CD4-positive, alpha-beta T cell treated with Interleukin-15 for 4 hours (primary cell): ENCODE results near the gene CENPV.
A peak's percentile ranks its signal among the peaks of the same experiment; 100 is the strongest.
"Not testable (repeated sequence)": the region's sequence is repeated elsewhere in the genome, so short reads cannot be mapped to it uniquely, and the experiment has no call there.

Source experiments
- DNase-seq: peaks from one replicate; pipeline ENCODE4 v3.0.0-alpha.2; 2020; ENCODE audit warnings: low spot score

CENPV gene

GRCh38 chr17:16353317-16354174 is at the start of gene CENPV:
TSS of gene CENPV (minus strand) at chr17:16353469. CDS start at chr17:16353436, 33 bp downstream.
- DNase-seq: peak; percentile 53

DNA sequence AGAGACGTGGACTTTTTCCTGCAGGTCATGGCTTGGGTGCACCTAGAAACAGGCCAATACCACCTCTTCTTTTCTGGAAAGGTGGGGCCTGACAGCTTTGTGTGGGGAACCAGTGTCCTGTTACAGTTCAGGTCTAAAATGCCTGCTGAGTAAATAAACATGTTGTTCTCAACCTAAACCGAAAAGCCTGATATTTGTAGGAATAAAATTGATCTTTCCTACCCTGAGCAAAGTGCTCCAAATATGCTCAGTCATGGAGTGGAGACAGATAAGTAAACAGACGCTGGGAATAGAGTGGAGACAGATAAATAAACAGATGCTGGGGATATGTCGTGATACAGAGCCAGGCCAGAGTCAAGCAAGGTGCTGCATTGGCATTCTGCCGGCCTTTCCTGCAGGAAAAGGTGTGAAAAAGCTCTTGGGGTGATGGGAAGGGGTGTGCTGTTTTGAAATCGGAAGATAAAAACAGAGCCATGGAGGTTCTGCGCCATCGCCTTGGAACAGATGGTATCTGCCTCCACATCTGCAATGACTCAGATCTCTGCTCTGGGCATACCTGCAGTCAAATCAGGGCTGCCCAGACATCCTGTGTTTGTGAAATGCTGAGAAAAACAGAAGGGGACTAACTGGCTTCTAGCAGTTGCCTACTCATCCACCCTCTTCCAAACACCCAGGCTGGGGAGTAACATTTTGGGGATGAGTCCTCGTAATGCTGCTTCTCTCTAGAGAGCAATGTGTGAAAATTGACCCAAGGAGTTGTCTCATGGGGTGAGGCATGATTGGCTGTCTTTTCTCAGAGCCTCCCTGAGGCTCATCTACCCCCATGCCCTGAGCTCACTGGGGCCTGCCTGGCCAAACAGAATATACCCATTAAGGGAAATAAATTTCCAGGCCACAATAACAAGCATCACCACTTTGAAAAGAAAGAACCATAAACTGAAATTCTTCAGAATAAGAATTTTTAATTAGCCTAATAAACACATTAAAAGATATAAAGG is 45.3 kb upstream of the CENPV start:
- no peak for DNase-seq

DNA sequence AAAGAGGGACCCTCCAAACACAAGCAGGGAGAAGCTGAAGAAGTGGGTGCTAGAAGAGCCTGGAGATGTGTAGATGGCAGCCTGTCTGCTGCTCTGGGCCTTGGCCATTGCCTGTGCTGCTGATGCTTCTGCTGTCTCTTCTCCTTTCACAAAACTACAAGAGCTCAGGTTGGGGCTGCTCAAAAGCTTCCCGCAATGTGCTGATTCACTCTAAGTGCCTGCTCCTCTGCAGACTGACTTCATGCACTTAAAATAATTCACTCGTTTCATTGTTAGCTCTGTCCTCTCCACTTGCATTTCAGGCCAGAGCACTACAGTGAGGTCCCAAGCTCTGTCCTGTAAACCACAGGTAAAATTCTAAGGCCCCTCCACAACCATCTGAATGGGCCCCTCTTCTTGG is 43.4 kb upstream of the CENPV start:
- DNase-seq: not testable (repeated sequence)

GRCh38 chr17:16395887-16396286 is 42.6 kb upstream of the CENPV start:
- not testable (repeated sequence) for DNase-seq

- not testable (repeated sequence) for DNase-seq
Measured at GRCh38 chr17:16392491-16392890, 39.2 kb upstream of the CENPV start.

DNA sequence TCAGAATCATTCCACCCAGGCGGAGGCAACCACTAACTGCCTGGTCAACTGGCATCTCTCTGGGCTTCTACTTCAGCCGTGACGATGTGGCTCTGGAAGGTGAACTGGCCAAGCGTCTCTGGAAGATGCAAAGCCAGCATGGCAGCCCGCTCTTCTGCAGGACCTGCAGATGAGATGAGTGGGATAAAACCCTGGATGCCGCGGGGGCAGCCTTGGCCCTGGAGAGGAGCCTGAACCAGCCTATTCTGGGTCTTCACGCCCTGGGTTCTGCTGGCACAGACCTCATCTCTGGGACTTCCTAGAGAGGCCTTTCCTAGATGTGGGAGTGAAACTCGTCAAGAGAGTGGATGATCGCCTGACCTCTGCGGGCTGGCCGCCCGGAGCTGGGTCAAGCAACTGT is 38.2 kb upstream of the CENPV start:
- DNase-seq: no peak

DNA sequence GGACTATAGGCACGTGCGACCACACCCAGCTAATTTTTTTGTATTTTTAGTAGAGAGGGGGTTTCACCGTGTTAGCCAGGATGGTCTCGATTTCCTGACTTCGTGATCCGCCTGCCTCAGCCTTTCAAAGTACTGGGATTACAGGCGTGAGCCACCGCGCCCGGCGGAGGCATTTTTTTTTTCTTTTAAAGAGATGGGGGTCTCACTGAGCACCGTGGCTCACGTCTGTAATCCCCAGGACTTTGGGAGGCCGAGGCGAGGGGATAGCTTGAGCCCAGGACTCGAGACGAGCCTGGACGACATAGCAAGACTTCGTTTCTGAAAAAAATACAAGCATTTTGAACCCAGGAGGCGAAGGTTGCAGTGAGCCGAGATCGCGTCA is 32.8 kb upstream of the CENPV start:
- DNase-seq: not testable (repeated sequence)

DNA sequence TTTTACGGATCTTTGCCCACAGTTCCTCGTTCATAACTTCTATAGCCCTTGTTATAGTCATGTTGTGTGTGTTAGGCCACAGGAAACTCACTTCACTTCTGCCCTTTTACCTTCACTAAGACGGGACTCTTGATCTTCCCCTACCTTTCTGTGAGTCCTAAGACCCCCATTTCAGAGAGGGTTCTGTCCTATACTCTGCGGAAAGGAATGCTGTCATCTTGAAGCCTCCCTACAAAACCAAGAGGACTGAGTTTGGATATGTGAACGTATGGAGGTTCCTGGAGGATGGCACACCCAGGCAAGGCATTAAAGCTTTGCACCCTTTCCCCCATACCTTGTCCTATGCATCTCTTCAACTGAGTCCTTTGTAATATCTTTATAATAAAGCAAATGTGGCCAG is 31.3 kb upstream of the CENPV start:
- no peak for DNase-seq

GRCh38 chr17:16383772-16384287 is 30.6 kb upstream of the CENPV start:
- no peak for DNase-seq

DNA sequence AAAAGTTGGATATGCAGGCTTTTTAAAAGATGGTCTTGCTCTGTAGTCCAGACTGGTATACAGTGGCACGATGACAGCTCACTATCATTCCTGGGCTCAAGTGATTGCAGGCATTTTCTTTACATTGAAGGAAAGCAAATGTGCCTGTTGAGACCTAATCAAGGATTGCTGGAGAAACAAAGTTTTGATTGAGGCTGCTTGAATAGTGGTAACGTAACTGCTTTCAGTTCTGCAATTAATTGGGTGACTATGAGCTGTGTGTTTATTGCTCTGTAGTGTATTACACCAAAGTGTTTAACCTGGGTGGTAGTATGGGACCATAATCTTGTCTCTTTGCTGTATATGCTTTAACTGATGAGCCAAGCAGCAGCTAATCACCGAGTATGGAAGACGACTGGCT is 29.9 kb upstream of the CENPV start:
- DNase-seq: no peak

DNA sequence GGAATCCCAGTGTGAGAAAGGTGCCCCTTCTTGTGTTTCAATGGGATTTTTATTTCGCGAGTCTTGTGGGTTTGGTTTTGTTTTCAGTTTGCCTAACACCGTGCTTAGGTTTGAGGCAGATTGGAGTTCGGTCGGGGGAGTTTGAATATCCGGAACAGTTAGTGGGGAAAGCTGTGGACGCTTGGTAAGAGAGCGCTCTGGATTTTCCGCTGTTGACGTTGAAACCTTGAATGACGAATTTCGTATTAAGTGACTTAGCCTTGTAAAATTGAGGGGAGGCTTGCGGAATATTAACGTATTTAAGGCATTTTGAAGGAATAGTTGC is 28.2 kb upstream of the CENPV start:
- DNase-seq: no peak

- DNase-seq: peak; percentile 98
Measured at GRCh38 chr17:16380640-16381495, 27.6 kb upstream of the CENPV start, which contains the start of gene UBB. TSS of gene UBB (plus strand) at chr17:16381091. CDS start at chr17:16381908, 817 bp downstream.

GRCh38 chr17:16379654-16380053 is 26.4 kb upstream of the CENPV start:
- DNase-seq: no peak

- DNase-seq: no peak
Measured at GRCh38 chr17:16378636-16379282, 25.5 kb upstream of the CENPV start.

GRCh38 chr17:16377941-16378341 is 24.7 kb upstream of the CENPV start:
- DNase-seq: no peak

DNA sequence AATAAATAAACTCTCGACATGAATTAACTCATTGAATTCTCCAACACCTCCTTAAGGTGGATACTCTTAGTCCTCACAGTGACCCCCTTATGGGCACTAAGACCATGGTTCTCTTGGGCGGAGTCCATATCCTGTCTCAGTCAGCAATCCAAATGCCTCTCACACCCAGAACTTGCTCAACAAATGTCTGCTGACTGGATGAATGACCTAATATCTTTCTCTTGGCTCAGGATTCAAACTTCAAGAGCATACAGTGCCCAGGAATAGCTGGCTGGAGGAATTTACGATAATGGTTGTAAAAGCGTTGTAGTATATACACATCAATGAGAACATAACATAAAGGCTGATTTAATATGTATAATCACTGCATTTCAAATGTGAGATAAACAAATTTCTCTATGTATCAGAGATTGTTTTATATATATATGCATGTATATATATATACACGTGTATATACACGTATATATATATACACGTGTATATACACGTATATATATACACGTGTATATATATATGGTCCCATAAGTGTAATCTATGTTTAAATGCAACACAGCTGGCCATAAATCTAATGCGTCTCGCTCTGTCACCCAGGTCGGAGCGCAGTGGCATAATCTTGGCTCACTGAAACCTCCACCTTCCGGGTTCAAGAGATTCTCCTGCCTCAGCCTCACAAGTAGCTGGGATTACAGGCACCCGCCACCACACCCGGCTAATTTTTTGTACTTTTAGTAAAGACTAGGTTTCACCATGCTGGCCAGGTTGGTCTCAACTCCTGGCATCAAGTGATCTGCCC is 21.1 kb upstream of the CENPV start:
- no peak for DNase-seq

DNA sequence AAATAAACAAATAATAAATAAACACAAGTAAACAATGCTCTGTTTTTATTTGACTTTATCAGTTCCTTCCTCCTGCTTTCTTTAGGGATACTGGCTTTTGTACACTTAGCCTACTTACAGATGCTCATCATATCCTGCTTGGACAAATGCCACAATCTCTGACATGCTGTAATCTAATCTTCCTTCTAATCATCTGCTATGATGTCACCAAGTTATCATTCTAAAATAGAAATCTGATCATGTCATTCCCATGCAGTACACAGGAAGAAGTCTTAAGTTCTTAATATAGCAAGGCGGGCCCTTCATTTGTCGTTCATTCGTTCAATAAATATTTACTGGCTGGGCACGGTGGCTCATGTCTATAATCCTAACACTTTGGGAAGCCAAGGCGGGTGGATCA is 18.5 kb upstream of the CENPV start:
- no peak for DNase-seq

DNA sequence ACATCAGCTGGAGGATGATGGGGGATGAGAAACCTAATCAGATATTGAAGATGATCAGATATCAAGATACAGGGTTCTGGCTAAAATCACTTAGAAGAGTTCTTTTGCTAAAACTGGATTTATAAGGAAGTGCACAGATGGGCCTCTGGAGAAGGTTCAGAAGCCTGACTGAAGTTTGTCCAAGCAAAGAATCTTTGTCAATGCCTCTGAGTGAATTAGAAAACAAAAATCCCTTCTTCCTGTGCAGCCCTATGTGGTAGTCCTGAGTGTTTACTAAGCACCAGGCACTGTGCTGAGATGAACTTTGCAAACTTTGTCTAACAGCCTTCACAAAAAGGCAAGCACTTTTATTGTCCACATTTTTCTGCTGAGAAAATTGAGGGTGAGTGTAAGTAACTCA is 11.4 kb upstream of the CENPV start:
- DNase-seq: no peak

DNA sequence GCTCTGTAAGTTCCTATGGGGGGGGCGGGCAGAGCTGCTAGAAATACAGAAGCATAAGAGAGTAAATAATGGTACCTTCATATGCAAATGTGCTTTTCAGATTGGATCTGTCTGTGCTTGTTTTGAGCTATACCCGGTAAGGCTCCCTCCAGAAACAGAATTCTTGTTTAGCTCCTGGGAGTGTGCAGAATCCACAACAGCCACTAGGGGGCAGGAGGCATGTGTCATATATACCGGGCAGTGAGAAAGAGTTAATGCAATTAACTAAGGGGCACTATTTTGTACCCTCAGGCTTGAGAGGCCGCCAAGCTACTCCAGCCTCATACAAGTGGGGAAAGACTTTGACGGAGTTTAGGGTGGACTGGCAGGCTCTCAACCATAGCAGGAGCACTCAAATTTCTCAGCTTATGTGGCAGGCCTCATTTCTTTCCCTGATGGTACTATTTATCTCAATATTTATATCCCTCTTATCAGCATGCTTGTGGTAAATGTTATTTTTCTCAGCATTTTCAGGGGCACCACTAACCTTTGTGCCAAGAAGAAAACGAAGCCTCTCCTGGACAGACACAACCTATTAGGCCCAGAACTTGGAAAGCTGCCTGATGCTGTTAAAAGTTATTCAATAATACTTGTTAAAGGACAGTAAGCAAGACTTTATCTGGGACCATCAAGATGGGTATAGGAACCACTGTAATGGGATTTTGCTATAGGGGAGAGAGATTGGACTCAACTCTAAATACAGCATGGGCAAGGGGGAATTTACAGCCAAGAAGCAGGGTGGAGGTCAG is 10.7 kb upstream of the CENPV start:
- DNase-seq: peak; percentile 80
